KMS-11 (cell line): ENCODE measurements around the gene SLC22A13.
"Not testable (repeated sequence)": the region's sequence is repeated elsewhere in the genome, so short reads cannot be mapped to it uniquely, and the experiment has no call there.

Experiments used
- H2AFZ ChIP-seq: fragments of 200-600 bp; sonication (generic); 2 replicates; pipeline ENCODE4 v1.6.1; 2016; ENCODE audit warnings: antibody characterized with exemption, mixed run types, low read depth
- H3K27ac ChIP-seq: fragments of 200-600 bp; sonication (generic); 2 replicates; pipeline ENCODE4 v1.6.1; 2016; ENCODE audit warnings: mild to moderate bottlenecking, mixed run types
- H3K27me3 ChIP-seq: fragments of 200-600 bp; sonication (generic); 2 replicates; pipeline ENCODE4 v1.6.1; 2017; ENCODE audit warnings: mild to moderate bottlenecking, low read depth, mixed run types, moderate library complexity; ENCODE audit not compliant: insufficient read depth
- H3K36me3 ChIP-seq: fragments of 200-600 bp; sonication (generic); 2 replicates; pipeline ENCODE4 v1.6.1; 2017; ENCODE audit warnings: mild to moderate bottlenecking, mixed run types; ENCODE audit not compliant: insufficient read depth
- H3K4me1 ChIP-seq: fragments of 200-600 bp; sonication (generic); 2 replicates; pipeline ENCODE4 v1.6.1; 2016; ENCODE audit warnings: mild to moderate bottlenecking, low read depth, mixed run types; ENCODE audit not compliant: poor library complexity, severe bottlenecking
- H3K4me2 ChIP-seq: fragments of 200-600 bp; sonication (generic); 2 replicates; pipeline ENCODE4 v1.7.0; 2016; ENCODE audit warnings: mild to moderate bottlenecking, mixed run types
- H3K4me3 ChIP-seq: fragments of 200-600 bp; sonication (generic); IDR thresholded peaks from 2 replicates; pipeline ENCODE4 v1.6.1; 2017; ENCODE audit warnings: low read depth, low read length, mixed read lengths; ENCODE audit not compliant: insufficient read depth
- H3K79me2 ChIP-seq: fragments of 200-600 bp; sonication (generic); 2 replicates; pipeline ENCODE4 v1.6.1; 2016; ENCODE audit warnings: low read depth, mixed run types; ENCODE audit not compliant: insufficient read depth
- H3K9ac ChIP-seq: fragments of 200-600 bp; sonication (generic); 2 replicates; pipeline ENCODE4 v1.6.1; 2016; ENCODE audit warnings: mild to moderate bottlenecking, mixed run types
- H4K20me1 ChIP-seq: fragments of 200-600 bp; sonication (generic); 2 replicates; pipeline ENCODE4 v1.6.1; 2016; ENCODE audit warnings: mild to moderate bottlenecking, mixed run types; ENCODE audit not compliant: insufficient read depth
- TF ChIP-seq, protein P1 (sequence below): fragments of 200-600 bp; sonication (generic); conservative IDR thresholded peaks from 2 replicates; pipeline ENCODE4 v1.6.1; 2017; ENCODE audit warnings: low read depth, mild to moderate bottlenecking, antibody characterized with exemption, low read length, moderate library complexity, mixed read lengths

SLC22A13 gene

DNA sequence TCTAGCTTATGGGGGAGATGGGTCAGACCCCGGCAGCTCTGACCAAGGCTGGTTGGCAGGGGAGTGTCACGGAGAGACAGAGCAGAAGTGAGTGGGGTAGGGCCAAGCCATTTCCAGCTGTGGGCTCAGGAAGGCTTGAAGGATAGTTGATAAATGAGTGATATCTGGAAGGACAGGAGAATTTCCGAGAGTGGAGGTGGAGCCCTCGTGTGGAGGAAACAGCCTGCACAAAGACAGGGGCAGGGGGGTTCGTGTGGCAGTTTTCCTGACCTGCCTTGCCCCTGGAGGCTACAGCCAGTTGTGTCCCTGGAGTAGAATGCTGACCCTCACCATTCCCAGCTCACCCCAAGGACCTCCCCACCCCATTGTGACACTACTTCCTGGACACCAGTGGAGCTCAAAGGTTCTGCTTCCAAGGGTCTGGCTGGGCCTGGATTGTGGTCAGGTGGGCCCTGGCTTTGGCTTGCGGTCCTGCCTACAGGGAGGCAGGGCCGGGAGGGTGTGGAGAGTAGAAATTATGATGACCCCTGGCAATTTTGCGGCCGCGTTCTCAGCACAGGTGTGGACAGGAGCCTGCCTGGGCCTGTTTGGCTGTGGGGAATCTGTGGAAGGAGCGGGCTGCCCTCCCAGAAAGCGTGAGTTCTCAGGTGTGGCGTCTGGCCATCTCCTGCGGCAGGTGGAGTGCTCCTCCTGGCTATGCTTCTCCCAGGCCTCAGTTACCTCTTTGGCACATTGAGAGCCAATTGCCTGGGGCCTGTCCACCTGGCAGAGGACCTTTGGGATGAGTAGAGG is 16.5 kb downstream of the SLC22A13 start, which contains the start of gene SLC22A14:
TSS of gene SLC22A14 (plus strand) at position 400 of the 792 bp plus-strand sequence. CDS start 23,733 bp downstream, outside the sequence.
- Histone ChIP-seq H2AFZ (no peak within 1 kb of the TSS), H3K36me3 (no peaks in the 10 kb centered on the region), H3K27ac (no peak within 1 kb of the TSS), H3K4me2 (no peak within 1 kb of the TSS), H3K27me3 (no peaks in the 10 kb centered on the region), H3K4me1 (no peaks in the 10 kb centered on the region), H3K4me3 (no peak within 1 kb of the TSS), H3K9ac (no peak within 1 kb of the TSS), H4K20me1 (no peaks in the 10 kb centered on the region), H3K79me2 (no peaks in the 10 kb centered on the region)
- TF ChIP-seq, protein P1, sequence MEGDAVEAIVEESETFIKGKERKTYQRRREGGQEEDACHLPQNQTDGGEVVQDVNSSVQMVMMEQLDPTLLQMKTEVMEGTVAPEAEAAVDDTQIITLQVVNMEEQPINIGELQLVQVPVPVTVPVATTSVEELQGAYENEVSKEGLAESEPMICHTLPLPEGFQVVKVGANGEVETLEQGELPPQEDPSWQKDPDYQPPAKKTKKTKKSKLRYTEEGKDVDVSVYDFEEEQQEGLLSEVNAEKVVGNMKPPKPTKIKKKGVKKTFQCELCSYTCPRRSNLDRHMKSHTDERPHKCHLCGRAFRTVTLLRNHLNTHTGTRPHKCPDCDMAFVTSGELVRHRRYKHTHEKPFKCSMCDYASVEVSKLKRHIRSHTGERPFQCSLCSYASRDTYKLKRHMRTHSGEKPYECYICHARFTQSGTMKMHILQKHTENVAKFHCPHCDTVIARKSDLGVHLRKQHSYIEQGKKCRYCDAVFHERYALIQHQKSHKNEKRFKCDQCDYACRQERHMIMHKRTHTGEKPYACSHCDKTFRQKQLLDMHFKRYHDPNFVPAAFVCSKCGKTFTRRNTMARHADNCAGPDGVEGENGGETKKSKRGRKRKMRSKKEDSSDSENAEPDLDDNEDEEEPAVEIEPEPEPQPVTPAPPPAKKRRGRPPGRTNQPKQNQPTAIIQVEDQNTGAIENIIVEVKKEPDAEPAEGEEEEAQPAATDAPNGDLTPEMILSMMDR: no peak

GRCh38 chr3:38283810-38284755 is 18.5 kb downstream of the SLC22A13 start:
- Histone ChIP-seq H3K4me1 (no peaks in the 10 kb centered on the region), H3K79me2 (no peaks in the 10 kb centered on the region), H3K9ac (no peak overlapping the region), H3K4me3 (no peak overlapping the region), H3K27ac (no peak overlapping the region), H4K20me1 (no peaks in the 10 kb centered on the region), H3K36me3 (no peaks in the 10 kb centered on the region), H3K27me3 (no peaks in the 10 kb centered on the region), H3K4me2 (no peak overlapping the region), H2AFZ (no peak overlapping the region)
- TF ChIP-seq, protein P1: no peak

GRCh38 chr3:38284756-38285150 is 19.1 kb downstream of the SLC22A13 start:
- H3K79me2 ChIP-seq: no peaks in the 10 kb centered on the region
- H3K4me1 ChIP-seq: no peaks in the 10 kb centered on the region
- no peak overlapping the region for H3K4me2 ChIP-seq
- H3K4me3 ChIP-seq: no peak overlapping the region
- no peaks in the 10 kb centered on the region for H3K27me3 ChIP-seq
- no peaks in the 10 kb centered on the region for H4K20me1 ChIP-seq
- no peak overlapping the region for H3K27ac ChIP-seq
- no peak overlapping the region for H3K9ac ChIP-seq
- TF ChIP-seq, protein P1: no peak
- no peak overlapping the region for H2AFZ ChIP-seq
- no peaks in the 10 kb centered on the region for H3K36me3 ChIP-seq

DNA sequence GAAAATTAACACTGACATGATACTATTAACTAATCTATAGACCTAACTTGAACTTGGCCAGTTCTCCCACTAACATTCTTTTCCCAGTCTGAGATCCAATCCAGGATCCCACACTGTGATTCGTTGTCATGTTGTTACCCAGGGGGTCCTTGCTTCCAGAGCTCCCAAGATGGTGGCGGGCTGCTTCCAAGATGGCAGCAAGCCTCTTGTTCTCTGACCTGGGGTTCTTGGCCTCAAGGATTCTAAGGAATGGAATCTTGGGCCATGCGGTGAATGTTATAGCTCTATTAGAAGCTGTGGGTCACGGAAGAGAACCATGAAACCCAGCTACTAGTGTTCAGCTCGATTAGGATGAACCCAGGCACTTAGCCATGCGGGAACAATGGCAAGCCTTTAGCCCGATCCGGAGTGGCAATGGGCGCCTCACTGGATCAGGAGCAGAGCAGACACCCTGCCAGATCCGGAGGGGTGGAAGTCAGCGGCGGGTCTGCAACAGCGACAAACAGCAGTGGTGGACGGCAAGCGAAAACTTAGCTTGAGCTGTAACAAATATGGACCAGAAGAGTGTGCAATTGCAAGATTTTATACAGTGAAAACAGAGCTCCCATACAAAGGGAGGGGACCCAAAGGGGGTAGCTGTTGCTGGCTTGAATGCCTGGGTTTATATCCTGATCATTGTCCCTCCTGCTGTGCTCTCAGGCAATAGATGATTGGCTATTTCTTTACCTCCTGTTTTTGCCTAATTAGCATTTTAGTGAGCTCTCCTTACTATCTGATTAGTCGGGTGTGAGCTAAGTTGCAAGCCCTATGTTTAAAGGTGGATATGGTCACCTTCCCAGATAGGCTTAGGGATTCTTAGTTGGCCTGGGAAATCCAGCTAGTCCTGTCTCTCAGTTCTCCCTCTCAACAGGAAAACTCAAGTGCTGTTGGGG is 23.9 kb downstream of the SLC22A13 start:
- H3K27me3 ChIP-seq, H3K36me3 ChIP-seq, H3K27ac ChIP-seq, H3K4me1 ChIP-seq, H3K9ac ChIP-seq, H3K4me2 ChIP-seq, H4K20me1 ChIP-seq, H3K4me3 ChIP-seq, H3K79me2 ChIP-seq, H2AFZ ChIP-seq: not testable (repeated sequence)

DNA sequence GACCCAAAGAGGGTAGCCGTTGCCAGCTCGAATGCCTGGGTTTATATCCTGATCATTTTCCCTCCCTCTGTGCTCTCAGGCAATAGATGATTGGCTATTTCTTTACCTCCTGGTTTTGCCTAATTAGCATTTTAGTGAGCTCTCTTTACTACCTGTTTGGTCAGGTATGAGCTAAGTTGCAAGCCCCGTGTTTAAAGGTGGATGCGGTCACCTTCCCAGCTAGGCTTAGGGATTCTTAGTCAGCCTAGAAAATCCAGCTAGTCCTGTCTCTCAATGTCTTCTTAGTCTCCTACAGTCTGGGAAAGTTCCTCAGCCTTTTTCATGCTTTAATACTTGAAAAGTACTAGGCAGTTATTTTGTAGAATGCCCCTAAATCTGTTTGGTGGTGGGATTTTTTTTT is 31.4 kb downstream of the SLC22A13 start:
- H3K27ac ChIP-seq, H2AFZ ChIP-seq, H3K79me2 ChIP-seq, H3K4me2 ChIP-seq, H3K36me3 ChIP-seq, H3K9ac ChIP-seq, H3K4me3 ChIP-seq, H4K20me1 ChIP-seq, H3K27me3 ChIP-seq, H3K4me1 ChIP-seq: not testable (repeated sequence)
